ENCODE measurements around the gene ADAP1. TPM values are rescaled to one million over a fixed set of nuclear protein-coding genes. Genes with fewer than 3 reads are reported as not detected.

The ADAP1 gene
- total and polyA plus RNA-seq, 2 of the 8 experiments (the other 6 are each of a cell fraction or from before 2014, with no cell fraction given), result 5.8 to 6.1 TPM

DNA sequence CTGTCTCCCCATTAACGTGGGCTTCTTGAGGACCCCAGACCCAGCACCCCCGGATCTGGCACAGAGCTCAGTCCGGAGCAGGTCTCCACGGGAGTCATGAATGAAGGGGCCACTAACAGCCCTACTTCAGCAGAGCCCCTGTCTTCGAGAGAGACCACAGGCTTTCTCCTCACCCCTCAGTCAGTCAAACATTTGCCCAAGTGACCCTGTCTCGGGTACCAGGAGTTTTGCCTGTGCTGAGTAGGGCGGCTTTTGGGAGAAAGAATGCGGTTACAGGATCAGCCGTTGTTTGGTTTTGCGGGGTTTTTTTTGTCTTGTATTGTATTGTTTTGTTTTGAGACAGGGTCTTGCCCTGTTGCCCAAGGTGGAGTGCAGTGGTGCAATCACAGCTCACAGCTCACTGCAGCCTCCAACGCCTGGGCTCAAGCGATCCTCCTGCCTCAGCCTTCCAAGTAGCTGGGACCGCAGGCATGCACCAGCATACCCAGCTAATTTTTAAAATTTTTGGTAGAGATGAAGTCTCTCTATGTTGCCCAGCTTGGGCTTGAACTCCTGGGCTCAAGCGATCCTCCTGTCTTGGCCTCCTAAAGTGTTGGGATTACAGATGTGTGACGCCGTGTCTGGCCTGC, 16.5 kb downstream of the ADAP1 start:
- Histone ChIP-seq H2BK12ac (ENCODE audit: low read depth, low read length) (no peak overlapping the region), H2BK5ac (ENCODE audit: low read depth, low read length) (no peak overlapping the region), H2BK120ac (replicated peaks; ENCODE audit: low read depth, low read length) (no peak overlapping the region), H3K56ac (replicated peaks; ENCODE audit: insufficient read length, low read depth, low read length) (no peak overlapping the region), H2AFZ (ENCODE audit: low read length) (no peak overlapping the region), H3K18ac (ENCODE audit: extremely low read depth, low read length) (no peak overlapping the region), H4K20me1 (replicated peaks in 1 of 2; ENCODE audit: control insufficient read depth in 1 of 2, insufficient read depth in 2 of 2, low read length in 2 of 2) (no peaks in the 10 kb centered on the region), H3K79me1 (ENCODE audit: low read depth, low read length) (no peaks in the 10 kb centered on the region), H3K27me3 (replicated peaks in 1 of 4; ENCODE audit: control insufficient read depth in 3 of 4, extremely low read depth in 1 of 4, insufficient read depth in 3 of 4, low read length in 3 of 4) (peaks cover 0 to 4% (median 0%) of the 10 kb centered on the region in 4 experiments; a peak in 2 of 7 replicates), H3K4ac (replicated peaks; ENCODE audit: insufficient read length, low read depth, low read length) (no peak overlapping the region), H2BK15ac (ENCODE audit: low read length) (no peak overlapping the region), H4K91ac (replicated peaks; ENCODE audit: insufficient read length, low read length) (no peak overlapping the region), H3K23ac (ENCODE audit: insufficient read length) (no peak overlapping the region), H3K4me2 (ENCODE audit: insufficient read depth in 1 of 2, low read depth in 2 of 2, low read length in 2 of 2) (no peak overlapping the region), H3K27ac (ENCODE audit: low read depth, low read length) (no peak overlapping the region), H3K4me1 (replicated peaks in 1 of 4; ENCODE audit: control insufficient read depth in 3 of 4, insufficient read depth in 4 of 4, low read length in 3 of 4) (no peaks in the 10 kb centered on the region; a peak in 3 of 7 replicates), H4K8ac (ENCODE audit: extremely low read depth, insufficient read depth, low read length) (no peak overlapping the region), H3K36me3 (ENCODE audit: control insufficient read depth in 2 of 4, insufficient read depth in 4 of 4, low read length in 3 of 4) (no peaks in the 10 kb centered on the region), H3K9me3 (ENCODE audit: insufficient read depth in 2 of 2, low read depth in 1 of 2, low read length in 1 of 2) (no peaks in the 10 kb centered on the region), H4K5ac (ENCODE audit: insufficient read length, low read depth, low read length) (no peak overlapping the region), H3K4me3 (ENCODE audit: extremely low read depth in 1 of 4, insufficient read depth in 2 of 4, low read depth in 3 of 4, low read length in 4 of 4) (no peak overlapping the region), H3K9ac (replicated peaks in 1 of 4; ENCODE audit: extremely low read depth in 1 of 4, low read depth in 3 of 4, low read length in 3 of 4) (no peak overlapping the region), H2AK5ac (ENCODE audit: low read depth, low read length) (no peak overlapping the region), H3K79me2 (ENCODE audit: control insufficient read depth in 1 of 2, insufficient read depth in 2 of 2, low read length in 2 of 2) (no peaks in the 10 kb centered on the region), H2BK20ac (ENCODE audit: low read length) (no peak overlapping the region), H3K23me2 (ENCODE audit: low read depth, low read length) (no peaks in the 10 kb centered on the region), H3K14ac (ENCODE audit: insufficient read length) (no peak overlapping the region)
- ChIA-PET CTCF (ENCODE audit: partially characterized antibody) (interaction anchor here (0.6 to 1.9 kb wide), 4 partner anchors 42 to 159 kb away, joined by 3 to 5 read pairs (median 3); no protein-coding TSS in a partner anchor), POLR2A (ENCODE audit: partially characterized antibody) (no interaction called here)
- FAIRE-seq, result no peak
- no peak for DNase-seq (ENCODE audit: low read depth in 1 of 2, low spot score in 2 of 2)
- 87% methylated on average over 16 of the region's 16 CpGs; no CpG with 5 or more reads in 1 of the 2 experiments for WGBS, 2 experiments (ENCODE audit: extremely low coverage in 1 of 2, insufficient coverage in 1 of 2, insufficient read length in 1 of 2, insufficient replicate concordance in 2 of 2, low coverage in 1 of 2, low lambda C conversion rate in 2 of 2, missing lambda C conversion rate in 1 of 2)
- TF ChIP-seq KDM5A (IDR thresholded peaks at IDR 0.05; ENCODE audit: low read length) (no peak), ZNF274 (IDR thresholded peaks at IDR 0.05; ENCODE audit: borderline replicate concordance, extremely low read depth, low read length) (no peak), POLR2A (IDR thresholded peaks at IDR 0.05; ENCODE audit: control extremely low read depth in 1 of 2, low read depth in 2 of 2, low read length in 2 of 2) (no peak), SRF (IDR thresholded peaks at IDR 0.05; ENCODE audit: low read depth, low read length) (no peak), RFX5 (IDR thresholded peaks at IDR 0.05; ENCODE audit: borderline replicate concordance, low read depth, low read length) (no peak), CBX8 (IDR thresholded peaks at IDR 0.05; ENCODE audit: borderline replicate concordance, low read depth, low read length) (no peak), RAD21 (IDR thresholded peaks at IDR 0.05 in 1 of 2, conservative IDR thresholded peaks at IDR 0.05 in 1 of 2; ENCODE audit: low read depth in 2 of 2, low read length in 2 of 2) (no peak), SP1 (IDR thresholded peaks at IDR 0.05; ENCODE audit: low read depth, low read length) (no peak), CHD1 (IDR thresholded peaks at IDR 0.05; ENCODE audit: low read depth, low read length) (no peak), SIX5 (IDR thresholded peaks at IDR 0.05; ENCODE audit: low read depth, low read length) (no peak), CHD2 (IDR thresholded peaks at IDR 0.05; ENCODE audit: low read length) (no peak), CBX5 (IDR thresholded peaks at IDR 0.05; ENCODE audit: low read depth, low read length) (no peak)
- TF ChIP-seq, protein P1, sequence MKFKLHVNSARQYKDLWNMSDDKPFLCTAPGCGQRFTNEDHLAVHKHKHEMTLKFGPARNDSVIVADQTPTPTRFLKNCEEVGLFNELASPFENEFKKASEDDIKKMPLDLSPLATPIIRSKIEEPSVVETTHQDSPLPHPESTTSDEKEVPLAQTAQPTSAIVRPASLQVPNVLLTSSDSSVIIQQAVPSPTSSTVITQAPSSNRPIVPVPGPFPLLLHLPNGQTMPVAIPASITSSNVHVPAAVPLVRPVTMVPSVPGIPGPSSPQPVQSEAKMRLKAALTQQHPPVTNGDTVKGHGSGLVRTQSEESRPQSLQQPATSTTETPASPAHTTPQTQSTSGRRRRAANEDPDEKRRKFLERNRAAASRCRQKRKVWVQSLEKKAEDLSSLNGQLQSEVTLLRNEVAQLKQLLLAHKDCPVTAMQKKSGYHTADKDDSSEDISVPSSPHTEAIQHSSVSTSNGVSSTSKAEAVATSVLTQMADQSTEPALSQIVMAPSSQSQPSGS (IDR thresholded peaks at IDR 0.05; ENCODE audit: low read length), result no peak
